ENCODE measurements around the gene C16orf86.

Gene C16orf86

DNA sequence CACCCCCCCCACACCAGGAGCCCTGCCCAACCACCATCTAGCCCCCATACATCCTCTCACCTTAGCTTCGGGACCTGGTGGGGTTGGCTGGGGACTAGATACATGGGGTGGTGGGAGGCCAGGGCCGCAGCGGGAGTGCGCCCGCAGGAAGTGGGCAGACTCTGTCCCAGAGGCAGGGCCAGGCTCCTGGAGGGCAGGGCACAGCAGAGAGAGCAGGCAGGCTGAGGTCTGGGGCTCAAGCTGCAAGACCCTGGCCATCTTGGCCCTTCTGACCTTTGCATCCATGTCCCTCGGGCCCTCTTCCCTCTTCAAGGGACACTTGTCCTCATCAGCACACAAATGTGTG, 2.8 kb upstream of the C16orf86 start:
- TF ChIP-seq, protein P1, sequence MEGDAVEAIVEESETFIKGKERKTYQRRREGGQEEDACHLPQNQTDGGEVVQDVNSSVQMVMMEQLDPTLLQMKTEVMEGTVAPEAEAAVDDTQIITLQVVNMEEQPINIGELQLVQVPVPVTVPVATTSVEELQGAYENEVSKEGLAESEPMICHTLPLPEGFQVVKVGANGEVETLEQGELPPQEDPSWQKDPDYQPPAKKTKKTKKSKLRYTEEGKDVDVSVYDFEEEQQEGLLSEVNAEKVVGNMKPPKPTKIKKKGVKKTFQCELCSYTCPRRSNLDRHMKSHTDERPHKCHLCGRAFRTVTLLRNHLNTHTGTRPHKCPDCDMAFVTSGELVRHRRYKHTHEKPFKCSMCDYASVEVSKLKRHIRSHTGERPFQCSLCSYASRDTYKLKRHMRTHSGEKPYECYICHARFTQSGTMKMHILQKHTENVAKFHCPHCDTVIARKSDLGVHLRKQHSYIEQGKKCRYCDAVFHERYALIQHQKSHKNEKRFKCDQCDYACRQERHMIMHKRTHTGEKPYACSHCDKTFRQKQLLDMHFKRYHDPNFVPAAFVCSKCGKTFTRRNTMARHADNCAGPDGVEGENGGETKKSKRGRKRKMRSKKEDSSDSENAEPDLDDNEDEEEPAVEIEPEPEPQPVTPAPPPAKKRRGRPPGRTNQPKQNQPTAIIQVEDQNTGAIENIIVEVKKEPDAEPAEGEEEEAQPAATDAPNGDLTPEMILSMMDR (IDR thresholded peaks at IDR 0.05), result no peak

DNA sequence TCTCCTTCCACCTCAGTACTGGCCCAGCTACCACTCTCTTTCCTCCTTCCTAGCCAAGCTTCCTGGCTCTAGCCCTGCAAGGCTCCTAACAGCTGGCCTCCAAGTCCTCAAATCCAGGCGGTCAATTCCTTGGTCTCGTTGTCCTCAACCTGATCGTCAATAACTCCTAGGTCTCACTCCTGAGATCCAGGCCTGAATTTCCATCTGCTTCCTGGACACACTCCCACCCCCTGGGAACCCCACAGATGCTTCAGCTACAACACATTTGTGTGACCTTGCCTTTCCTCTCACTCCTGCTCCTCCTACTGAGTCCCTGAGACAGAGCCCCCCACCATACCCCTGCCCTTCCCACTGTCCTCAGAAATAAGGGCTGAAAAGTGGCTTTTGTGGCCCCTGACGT, 2.4 kb upstream of the C16orf86 start:
- TF ChIP-seq, protein P1 (IDR thresholded peaks at IDR 0.05), result no peak
- Histone ChIP-seq H3K27ac (no peak overlapping the region), H3K4me3 (no peak overlapping the region)
- DNase-seq (ENCODE audit: low spot score), result no peak

More for the DNA sequence above, 2.8 kb upstream of the C16orf86 start:
- H3K27ac ChIP-seq, result no peak overlapping the region
- DNase-seq (ENCODE audit: low spot score), result no peak
- no peak overlapping the region for H3K4me3 ChIP-seq

DNA sequence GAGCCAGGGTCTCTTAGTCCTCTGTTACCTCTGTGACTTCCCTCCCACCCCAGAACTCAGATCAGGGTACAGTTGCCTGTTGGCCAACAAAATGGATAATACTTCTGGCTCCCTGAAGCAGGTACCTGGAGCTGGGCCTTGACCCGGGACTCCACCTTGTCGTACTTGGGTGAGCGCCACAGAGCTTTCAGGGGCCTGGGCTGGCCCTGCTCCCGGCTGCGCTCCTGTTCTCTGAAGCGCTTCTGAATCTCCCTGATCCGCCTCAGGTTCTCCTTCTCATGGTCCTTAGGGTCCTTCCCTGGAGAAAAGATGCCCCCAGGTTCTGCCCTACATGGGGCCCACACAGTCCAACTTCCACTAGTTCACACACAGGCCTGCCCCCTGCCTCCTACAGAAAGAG, 1.7 kb upstream of the C16orf86 start:
- no peak for DNase-seq (ENCODE audit: low spot score)
- H3K4me3 ChIP-seq, result no peak overlapping the region
- TF ChIP-seq, protein P1 (IDR thresholded peaks at IDR 0.05), result no peak
- H3K27ac ChIP-seq, result no peak overlapping the region

DNA sequence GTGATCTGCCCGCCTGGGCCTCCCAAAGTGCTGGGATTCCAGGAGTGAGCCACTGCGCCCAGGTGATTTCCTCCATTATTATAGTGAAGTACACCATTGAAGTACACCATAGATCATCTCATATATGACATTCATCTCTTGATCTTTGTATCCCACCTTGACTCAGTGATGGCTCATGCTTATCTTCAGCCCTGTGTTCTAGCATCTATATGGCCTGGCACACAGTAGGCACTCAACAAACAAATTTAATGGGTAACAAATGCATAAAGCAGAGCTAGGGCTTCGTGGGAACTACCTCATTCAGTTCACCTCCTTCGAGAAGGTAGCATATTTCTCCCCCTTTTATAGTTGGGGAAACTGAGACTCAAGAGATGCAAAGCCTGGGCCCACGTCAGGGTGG, 1.0 kb upstream of the C16orf86 start:
- Histone ChIP-seq H3K4me3 (peak overlapping the region; percentile 84), H3K27ac (no peak overlapping the region)
- DNase-seq (ENCODE audit: low spot score), result no peak
- TF ChIP-seq, protein P1 (IDR thresholded peaks at IDR 0.05), result no peak

DNA sequence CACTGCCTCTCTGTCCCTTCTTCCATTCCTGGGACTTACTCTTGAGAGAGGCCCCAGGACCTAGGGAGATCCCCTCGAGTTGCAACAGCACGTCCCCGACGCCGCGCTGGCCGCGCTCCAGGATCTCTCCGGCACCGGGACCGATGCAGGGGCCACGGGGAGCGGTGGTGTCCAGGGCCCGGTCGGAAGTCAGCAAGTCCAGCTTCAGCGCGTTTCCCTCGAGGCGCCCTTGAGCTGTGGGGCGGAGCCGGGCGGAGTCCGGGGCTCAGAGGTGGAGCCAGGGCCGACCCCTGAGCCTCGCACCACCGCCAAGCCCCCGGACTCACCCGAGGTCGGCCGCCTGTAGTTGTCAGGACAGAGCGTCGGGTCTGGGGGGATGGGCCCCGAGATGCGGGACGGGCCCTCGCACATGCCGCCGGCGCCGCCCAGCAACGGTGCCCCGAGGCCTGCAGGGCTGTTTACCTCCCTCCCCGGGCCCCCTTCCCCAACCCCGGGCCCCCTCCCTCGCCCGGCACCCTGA, 522 bp upstream of the C16orf86 start:
- DNase-seq (ENCODE audit: low spot score), result no peak
- Histone ChIP-seq H3K27ac (peak overlapping the region; percentile 86 to 96), H3K4me3 (peak overlapping the region; percentile 84)
- TF ChIP-seq, protein P1 (IDR thresholded peaks at IDR 0.05), result no peak

DNA sequence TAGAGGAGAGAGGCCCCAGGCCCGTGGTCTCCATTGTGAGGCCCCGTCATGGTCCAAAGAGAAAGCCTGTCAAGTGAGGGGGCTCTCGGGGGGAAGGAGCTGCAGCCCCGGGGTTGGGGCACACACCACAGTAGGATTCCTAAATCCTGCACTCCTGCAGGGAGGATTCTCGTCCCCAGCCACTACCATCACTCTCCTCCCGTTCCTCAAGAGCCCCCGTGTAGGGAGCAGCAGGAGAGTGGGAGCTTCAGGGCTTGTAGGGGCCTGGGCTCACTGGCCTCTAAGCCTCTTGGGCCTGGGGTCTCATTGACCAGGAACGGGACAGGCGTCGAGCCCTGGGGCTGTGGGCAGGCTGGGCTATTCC, 821 bp downstream of the C16orf86 start:
- no peak for DNase-seq (ENCODE audit: low spot score)
- TF ChIP-seq, protein P1 (IDR thresholded peaks at IDR 0.05), result no peak
- Histone ChIP-seq H3K27ac (peak overlapping the region; percentile 86 to 96), H3K4me3 (peak overlapping the region; percentile 84)

DNA sequence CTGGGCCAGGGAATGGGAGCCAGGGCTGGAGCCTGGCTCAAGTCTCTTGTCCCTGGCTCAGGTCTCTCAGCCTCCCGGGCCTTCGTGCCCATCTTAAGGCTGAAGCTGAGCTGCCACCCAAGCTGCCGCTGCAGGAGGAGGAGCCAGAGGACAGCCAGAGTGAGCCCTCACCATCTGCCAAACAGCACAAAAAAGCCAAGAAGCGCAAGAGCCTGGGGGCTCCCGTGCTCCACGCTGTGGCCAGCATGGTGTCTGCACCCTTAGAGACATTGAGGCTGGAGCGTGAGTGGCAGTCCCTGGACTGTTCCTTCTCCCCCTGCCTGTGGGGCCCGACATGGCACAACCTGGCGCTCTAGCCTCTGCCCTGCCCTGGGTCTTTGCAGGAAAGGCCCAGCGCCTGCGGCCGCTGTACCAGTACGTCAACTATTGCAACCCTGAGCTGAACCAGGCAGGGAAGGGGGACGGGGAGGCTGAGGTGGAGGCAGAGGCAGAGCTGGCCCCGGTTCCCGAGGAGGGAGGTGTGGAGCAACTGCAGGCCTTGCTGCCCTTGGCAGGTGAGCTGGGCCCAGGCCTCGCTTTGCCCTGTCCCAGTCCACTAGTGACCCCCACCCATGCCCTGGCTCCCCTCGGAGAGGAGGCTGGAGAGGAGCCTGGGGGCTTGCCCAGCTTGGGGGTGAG, 1.3 kb downstream of the C16orf86 start:
- Histone ChIP-seq H3K27ac (peak overlapping the region; percentile 86 to 96), H3K4me3 (peak overlapping the region; percentile 84)
- TF ChIP-seq, protein P1 (IDR thresholded peaks at IDR 0.05), result peak; percentile 92
- peak; percentile 93 for DNase-seq (ENCODE audit: low spot score)

Measured in coronary artery (tissue), 2 donors.